K562 (cell line): ENCODE results near the gene MANF. TPM values are rescaled to one million over a fixed set of nuclear protein-coding genes. Genes with fewer than 3 reads are reported as not detected.
A peak's percentile ranks its signal among the peaks of the same experiment; 100 is the strongest.

Experiments
- MGA ChIP-seq: fragments of 450-650 bp; IDR thresholded peaks from 2 replicates; pipeline ENCODE4 v1.6.1; 2016; ENCODE audit warnings: mild to moderate bottlenecking, moderate library complexity
- RBFOX2 ChIP-seq: fragments of 200-400 bp; formaldehyde crosslinking; IDR thresholded peaks from 2 replicates; pipeline ENCODE4 v1.6.1; 2017; ENCODE audit warnings: low read depth, mild to moderate bottlenecking, low read length, moderate library complexity
- SIN3A ChIP-seq, 2 experiments: fragments of 150-350 bp in 1 of 2; IDR thresholded peaks; 2 replicates each; pipeline ENCODE4 v1.6.1; 2011 to 2016; ENCODE audit warnings: borderline replicate concordance in 2 of 2, low read depth in 2 of 2, low read length in 2 of 2, mild to moderate bottlenecking in 2 of 2, moderate library complexity in 2 of 2; ENCODE audit not compliant: control insufficient read depth in 1 of 2
- ZNF140 ChIP-seq: fragments of 250-450 bp; sonication (Bioruptor Pico); IDR thresholded peaks from 2 replicates; pipeline ENCODE4 v1.8.0; 2021; ENCODE audit warnings: moderate library complexity, mild to moderate bottlenecking, inconsistent platforms
- ZNF23 ChIP-seq: fragments of 250-450 bp; sonication (Bioruptor Pico); IDR thresholded peaks from 2 replicates; pipeline ENCODE4 v1.4.0; 2020; ENCODE audit warnings: mild to moderate bottlenecking
- ZNF354B ChIP-seq: fragments of 250-450 bp; sonication (Bioruptor Pico); IDR thresholded peaks from 2 replicates; pipeline ENCODE4 v1.4.0; 2020
- polyA plus RNA-seq, 8 experiments: library from polyadenylated mRNA; depleted of rRNA in 4 of 8; stranded (reverse) in 5 of 8; unstranded in 3 of 8; fragments of >200 nt; fragmentation: Nextera tagmentation in 2 of 8; fragmentation: Illumina TruSeq in 1 of 8; extraction: Ambion mirVana in 2 of 8; extraction: Trizol in 1 of 8; gene quantifications; 2 replicates each; pipeline versions ENCODE4 v1.2.1 to v1.2.3, GENCODE V29; 2011 to 2014; ENCODE audit warnings: inconsistent platforms in 1 of 8, missing spikeins in 1 of 8
- total RNA-seq, 7 experiments: library from RNA; depleted of rRNA in 6 of 7; stranded (reverse); fragments of >200 nt in 6 of 7; fragmentation: Illumina TruSeq in 2 of 7; extraction: Trizol in 2 of 7; gene quantifications; 2 replicates each; pipeline versions ENCODE4 v1.2.1 to v1.2.3, GENCODE V29; 2011 to 2021; ENCODE audit warnings: low replicate concordance in 1 of 7
- TF ChIP-seq, protein P1 (sequence below): sonication (generic); formaldehyde crosslinking; IDR thresholded peaks from 2 replicates; pipeline ENCODE4 v1.8.0; 2022; ENCODE audit warnings: missing genetic modification reagents, mild to moderate bottlenecking, moderate library complexity, borderline replicate concordance
- TF ChIP-seq, protein P2 (sequence below), 2 experiments: fragments of 450-650 bp; conservative IDR thresholded peaks; 2 replicates each; pipeline ENCODE4 v1.6.1; 2017; ENCODE audit warnings: mild to moderate bottlenecking in 2 of 2, moderate library complexity in 2 of 2
- TF ChIP-seq, protein P3 (sequence below): fragments of 200-400 bp; formaldehyde crosslinking; IDR thresholded peaks from 2 replicates; pipeline ENCODE4 v1.6.1; 2017; ENCODE audit warnings: mild to moderate bottlenecking, low read depth, low read length, moderate library complexity

The MANF gene
- total and polyA plus RNA-seq, 9 of the 15 experiments (the other 6 are each of a cell fraction or from before 2014, with no cell fraction given) = 6.5 to 52.7 (median 42.3) TPM

- TF ChIP-seq MGA = peak; percentile 79
- TF ChIP-seq, protein P1, sequence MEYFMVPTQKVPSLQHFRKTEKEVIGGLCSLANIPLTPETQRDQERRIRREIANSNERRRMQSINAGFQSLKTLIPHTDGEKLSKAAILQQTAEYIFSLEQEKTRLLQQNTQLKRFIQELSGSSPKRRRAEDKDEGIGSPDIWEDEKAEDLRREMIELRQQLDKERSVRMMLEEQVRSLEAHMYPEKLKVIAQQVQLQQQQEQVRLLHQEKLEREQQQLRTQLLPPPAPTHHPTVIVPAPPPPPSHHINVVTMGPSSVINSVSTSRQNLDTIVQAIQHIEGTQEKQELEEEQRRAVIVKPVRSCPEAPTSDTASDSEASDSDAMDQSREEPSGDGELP (CRISPR knock-in tag) = peak; percentile 34; the same call in 1 of the 2 replicates
- TF ChIP-seq, protein P2, sequence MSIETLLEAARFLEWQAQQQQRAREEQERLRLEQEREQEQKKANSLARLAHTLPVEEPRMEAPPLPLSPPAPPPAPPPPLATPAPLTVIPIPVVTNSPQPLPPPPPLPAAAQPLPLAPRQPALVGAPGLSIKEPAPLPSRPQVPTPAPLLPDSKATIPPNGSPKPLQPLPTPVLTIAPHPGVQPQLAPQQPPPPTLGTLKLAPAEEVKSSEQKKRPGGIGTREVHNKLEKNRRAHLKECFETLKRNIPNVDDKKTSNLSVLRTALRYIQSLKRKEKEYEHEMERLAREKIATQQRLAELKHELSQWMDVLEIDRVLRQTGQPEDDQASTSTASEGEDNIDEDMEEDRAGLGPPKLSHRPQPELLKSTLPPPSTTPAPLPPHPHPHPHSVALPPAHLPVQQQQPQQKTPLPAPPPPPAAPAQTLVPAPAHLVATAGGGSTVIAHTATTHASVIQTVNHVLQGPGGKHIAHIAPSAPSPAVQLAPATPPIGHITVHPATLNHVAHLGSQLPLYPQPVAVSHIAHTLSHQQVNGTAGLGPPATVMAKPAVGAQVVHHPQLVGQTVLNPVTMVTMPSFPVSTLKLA (conservative IDR thresholded peaks at IDR 0.05) = 0 out of 4 replicates have a peak, but pooled peaks of 1 of the 2 experiments have one; percentile 20
- TF ChIP-seq SIN3A (IDR thresholded peaks at IDR 0.05; ENCODE audit: borderline replicate concordance in 2 of 2, control insufficient read depth in 1 of 2, low read depth in 2 of 2, low read length in 2 of 2) = 0 out of 4 replicates have a peak, but pooled peaks of 1 of the 2 experiments have one; percentile 3
- TF ChIP-seq ZNF140 = no peak
- TF ChIP-seq ZNF354B (CRISPR knock-in tag) = no peak
- no peak for TF ChIP-seq ZNF23 (CRISPR knock-in tag)
- TF ChIP-seq, protein P3, sequence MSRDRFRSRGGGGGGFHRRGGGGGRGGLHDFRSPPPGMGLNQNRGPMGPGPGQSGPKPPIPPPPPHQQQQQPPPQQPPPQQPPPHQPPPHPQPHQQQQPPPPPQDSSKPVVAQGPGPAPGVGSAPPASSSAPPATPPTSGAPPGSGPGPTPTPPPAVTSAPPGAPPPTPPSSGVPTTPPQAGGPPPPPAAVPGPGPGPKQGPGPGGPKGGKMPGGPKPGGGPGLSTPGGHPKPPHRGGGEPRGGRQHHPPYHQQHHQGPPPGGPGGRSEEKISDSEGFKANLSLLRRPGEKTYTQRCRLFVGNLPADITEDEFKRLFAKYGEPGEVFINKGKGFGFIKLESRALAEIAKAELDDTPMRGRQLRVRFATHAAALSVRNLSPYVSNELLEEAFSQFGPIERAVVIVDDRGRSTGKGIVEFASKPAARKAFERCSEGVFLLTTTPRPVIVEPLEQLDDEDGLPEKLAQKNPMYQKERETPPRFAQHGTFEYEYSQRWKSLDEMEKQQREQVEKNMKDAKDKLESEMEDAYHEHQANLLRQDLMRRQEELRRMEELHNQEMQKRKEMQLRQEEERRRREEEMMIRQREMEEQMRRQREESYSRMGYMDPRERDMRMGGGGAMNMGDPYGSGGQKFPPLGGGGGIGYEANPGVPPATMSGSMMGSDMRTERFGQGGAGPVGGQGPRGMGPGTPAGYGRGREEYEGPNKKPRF = no peak
- peak; percentile 62 for TF ChIP-seq RBFOX2
Observed at GRCh38 chr3:51391566-51392354, 6.7 kb downstream of the MANF start (continued).
